GM12864 (cell line): Measurements from ENCODE around the gene ACSL4.

Experiments
- DNase-seq: peaks from one replicate; pipeline ENCODE4 v3.0.0-alpha.2; 2011; ENCODE audit warnings: low read depth
- H3K4me3 ChIP-seq: 2 replicates; pipeline ENCODE4 v1.5.1; 2011; ENCODE audit warnings: mild to moderate bottlenecking, low read depth, low read length, control low read depth
- CTCF ChIP-seq: IDR thresholded peaks from 2 replicates; pipeline ENCODE4 v1.5.1; 2011; ENCODE audit warnings: low read depth, mild to moderate bottlenecking, moderate library complexity, low read length, control low read depth, inconsistent platforms; ENCODE audit errors: missing control alignments

ACSL4 gene

GRCh38 chrX:109695637-109696036 lies 37.4 kb downstream of the ACSL4 start:
- no peak overlapping the region for H3K4me3 ChIP-seq
- no peak for TF ChIP-seq CTCF
- DNase-seq: no peak

- no peak for DNase-seq
- no peak overlapping the region for H3K4me3 ChIP-seq
- no peak for TF ChIP-seq CTCF
Observed at GRCh38 chrX:109691752-109692151, 41.3 kb downstream of the ACSL4 start.

GRCh38 chrX:109691277-109691676 lies 41.8 kb downstream of the ACSL4 start:
- no peak for TF ChIP-seq CTCF
- DNase-seq: no peak
- H3K4me3 ChIP-seq: no peak overlapping the region

GRCh38 chrX:109687903-109688302 lies 45.2 kb downstream of the ACSL4 start:
- no peak for TF ChIP-seq CTCF
- H3K4me3 ChIP-seq: no peak overlapping the region
- DNase-seq: no peak

GRCh38 chrX:109685656-109686078 lies 47.4 kb downstream of the ACSL4 start:
- no peak for TF ChIP-seq CTCF

GRCh38 chrX:109684136-109684535 lies 48.9 kb downstream of the ACSL4 start:
- no peak for TF ChIP-seq CTCF
- no peak overlapping the region for H3K4me3 ChIP-seq
- no peak for DNase-seq

More at GRCh38 chrX:109685656-109686078, 47.4 kb downstream of the ACSL4 start:
- H3K4me3 ChIP-seq: no peak overlapping the region
- DNase-seq: no peak

GRCh38 chrX:109681475-109682081 lies 51.5 kb downstream of the ACSL4 start:
- H3K4me3 ChIP-seq: no peak overlapping the region
- DNase-seq: no peak
- TF ChIP-seq CTCF: no peak
